ENCODE measurements around the gene MIS18A.

DNA sequence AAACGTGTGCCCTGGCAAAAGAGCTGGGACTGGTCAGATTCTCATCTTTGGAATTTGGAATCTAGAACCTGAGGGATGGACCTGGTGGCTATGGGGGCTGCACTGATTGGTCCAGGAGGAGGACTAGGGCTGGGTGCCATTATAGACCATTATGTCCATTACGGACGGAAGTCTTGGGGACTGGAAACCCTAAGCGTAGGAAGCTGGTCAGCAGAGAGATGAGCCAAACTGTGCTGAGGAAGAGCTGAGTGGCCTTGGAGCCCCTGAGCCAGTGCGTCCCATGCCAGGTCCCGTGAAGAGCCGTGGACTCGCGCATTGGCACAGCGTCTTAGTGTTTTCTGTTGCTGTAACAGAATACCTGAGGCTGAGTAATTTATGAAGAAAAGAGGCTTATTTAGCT, 29.8 kb upstream of the MIS18A start:
- no peak for TF ChIP-seq EP300 (IDR thresholded peaks at IDR 0.05)
- no peak for TF ChIP-seq POLR2A (IDR thresholded peaks at IDR 0.05)
- TF ChIP-seq POLR2AphosphoS5 (IDR thresholded peaks at IDR 0.05): no peak
